GM12873 (cell line): Measurements from ENCODE around the gene CCN2.

Experiments
- CTCF ChIP-seq: IDR thresholded peaks from 2 replicates; pipeline ENCODE4 v1.5.1; 2012; ENCODE audit warnings: low read depth, mild to moderate bottlenecking, moderate library complexity, low read length, control low read depth; ENCODE audit not compliant: insufficient read depth; ENCODE audit errors: missing control alignments

CCN2 gene

GRCh38 chr6:131963063-131963462, 11.9 kb upstream of the CCN2 start:
- no peak for TF ChIP-seq CTCF

- TF ChIP-seq CTCF: no peak
Observed at GRCh38 chr6:131960371-131961133, 9.4 kb upstream of the CCN2 start.

- no peak for TF ChIP-seq CTCF
Observed at GRCh38 chr6:131958542-131959470, 7.6 kb upstream of the CCN2 start.

- no peak for TF ChIP-seq CTCF
Observed at GRCh38 chr6:131958095-131958494, 6.9 kb upstream of the CCN2 start.

- TF ChIP-seq CTCF: no peak
Observed at GRCh38 chr6:131955876-131956275, 4.7 kb upstream of the CCN2 start.

- no peak for TF ChIP-seq CTCF
Observed at GRCh38 chr6:131955192-131955591, 4.0 kb upstream of the CCN2 start.

GRCh38 chr6:131954775-131955107, 3.6 kb upstream of the CCN2 start:
- TF ChIP-seq CTCF: no peak
